ENCODE measurements around the gene KRTAP5-3.
"Not testable (repeated sequence)": the region's sequence is repeated elsewhere in the genome, so short reads cannot be mapped to it uniquely, and the experiment has no call there.

The KRTAP5-3 gene

DNA sequence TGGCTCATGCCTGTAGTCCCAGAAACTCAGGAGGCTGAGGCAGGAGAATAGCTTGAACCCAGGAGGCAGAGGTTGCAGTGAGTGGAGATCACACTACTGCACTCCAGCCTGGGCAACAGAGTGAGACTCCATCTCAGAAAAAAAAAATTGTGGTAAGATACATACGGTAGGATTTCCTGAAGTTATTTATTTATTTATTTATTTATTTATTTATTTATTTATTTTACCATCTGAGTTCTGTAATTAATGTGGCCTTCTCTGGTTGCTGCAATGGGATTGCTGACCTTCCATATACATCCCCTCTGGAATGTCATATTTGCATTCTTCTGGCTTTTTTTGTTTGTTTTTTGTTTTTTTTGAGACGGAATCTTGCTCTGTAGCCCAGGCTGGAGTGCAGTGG, 25.4 kb downstream of the KRTAP5-3 start:
- DNase-seq (ENCODE audit: low spot score): not testable (repeated sequence)

DNA sequence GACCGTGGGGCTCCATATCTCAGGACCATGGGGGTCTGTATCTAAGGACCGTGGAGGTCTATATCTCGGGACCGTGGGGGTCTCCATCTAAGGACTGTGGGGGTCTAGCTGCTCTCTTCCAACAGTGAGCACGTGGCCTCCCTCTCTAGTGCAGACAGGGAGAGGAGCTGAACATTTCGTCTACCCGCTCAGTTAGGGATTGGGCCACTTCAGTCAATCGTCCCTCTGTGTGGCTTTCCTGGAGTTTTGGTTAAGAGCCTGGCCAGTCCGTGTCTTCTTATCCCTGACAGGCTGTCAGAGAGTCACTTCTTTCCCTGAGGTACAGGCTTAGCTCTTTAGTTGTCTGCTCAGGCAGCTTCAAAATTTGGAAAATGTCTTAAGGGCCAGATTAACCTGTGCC, 26.3 kb downstream of the KRTAP5-3 start:
- no peak for DNase-seq (ENCODE audit: low spot score)

DNA sequence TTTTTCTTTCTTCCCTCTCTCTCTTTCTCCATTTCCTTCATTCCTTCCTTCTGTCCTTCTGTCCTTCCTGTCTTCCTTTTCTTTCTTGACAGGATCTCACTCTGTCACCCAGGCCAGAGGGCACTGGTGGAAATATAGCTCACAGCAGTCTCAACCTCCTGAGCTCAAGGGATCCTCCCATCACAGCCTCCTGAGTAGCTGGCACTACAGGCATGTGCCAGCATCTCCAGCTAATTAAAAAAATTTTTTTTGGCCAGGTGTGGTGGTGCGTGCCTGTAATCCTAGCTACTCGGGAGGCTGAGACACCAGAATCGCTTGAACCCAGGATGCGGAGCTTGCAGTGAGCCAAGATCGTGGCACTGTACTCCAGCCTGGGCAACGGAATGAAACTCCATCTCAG, 31.4 kb downstream of the KRTAP5-3 start:
- no peak for DNase-seq (ENCODE audit: low spot score)

DNA sequence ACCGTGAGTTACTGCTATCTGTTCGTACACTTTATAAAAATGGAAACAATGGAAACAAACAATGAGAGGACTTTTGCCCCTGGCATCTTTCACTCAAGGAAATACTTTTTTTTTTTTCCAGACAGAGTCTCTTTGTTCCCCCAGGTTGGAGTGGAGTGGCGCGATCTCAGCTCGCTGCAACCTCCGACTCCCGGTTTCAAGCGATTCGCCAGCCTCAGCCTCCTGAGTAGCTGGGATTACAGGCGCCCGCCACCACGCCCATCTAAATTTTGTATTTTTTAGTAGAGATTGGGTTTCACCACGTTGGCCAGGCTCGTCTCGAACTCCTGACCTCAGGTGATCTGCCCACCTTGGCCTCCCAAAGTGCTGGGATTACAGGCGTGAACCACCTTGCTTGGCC, 32.5 kb downstream of the KRTAP5-3 start:
- DNase-seq (ENCODE audit: low spot score): not testable (repeated sequence)

DNA sequence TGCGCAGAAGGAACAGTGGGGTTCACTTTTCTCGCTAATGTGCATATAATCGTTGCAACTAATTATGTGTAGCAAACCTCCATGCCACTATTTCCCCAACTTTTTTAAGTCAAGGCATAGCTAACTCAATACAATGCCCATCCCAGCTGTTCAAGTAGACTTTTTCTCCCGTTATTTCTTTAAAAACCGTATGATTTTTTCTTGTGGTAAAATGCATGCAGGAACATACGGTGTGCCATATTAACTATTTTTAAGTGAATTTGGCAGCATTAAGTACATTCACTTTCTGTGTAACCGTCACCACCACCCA, 33.4 kb downstream of the KRTAP5-3 start:
- DNase-seq (ENCODE audit: low spot score): no peak

DNA sequence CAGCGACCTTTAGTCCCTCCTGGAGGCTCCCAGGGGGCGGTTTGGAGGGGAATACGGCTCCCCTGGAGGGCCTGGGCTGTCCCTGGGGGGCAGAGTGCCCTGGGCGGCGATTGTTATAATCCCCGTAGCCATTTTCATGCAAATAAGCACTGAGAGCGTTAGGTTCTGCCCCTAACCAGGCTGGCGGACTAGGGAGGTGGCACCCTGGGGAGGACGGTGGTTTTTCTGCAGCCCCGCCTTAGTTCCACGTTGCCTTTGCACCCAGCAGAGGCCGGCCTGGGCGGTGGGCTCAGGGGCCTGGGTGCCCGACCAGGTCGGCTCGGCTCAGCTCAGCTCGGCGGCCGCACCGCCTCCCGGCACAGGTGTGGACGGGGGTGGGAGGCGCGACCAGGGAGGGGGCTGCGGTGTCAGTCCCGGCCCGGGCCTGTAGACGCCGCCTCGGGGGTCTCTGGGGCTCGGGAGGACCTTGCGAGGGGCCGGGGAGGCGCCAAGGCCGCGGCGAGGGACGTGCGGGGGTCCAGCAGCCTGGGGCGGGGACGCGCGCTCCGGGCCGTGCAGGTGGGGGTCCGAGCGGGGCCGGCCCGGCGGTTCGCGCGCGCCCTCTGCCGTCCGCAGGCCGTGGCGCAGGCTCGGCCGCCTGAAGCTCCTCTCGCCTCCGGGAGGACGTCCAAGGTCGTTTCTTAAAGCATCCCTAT, 33.9 kb downstream of the KRTAP5-3 start:
- DNase-seq (ENCODE audit: low spot score): peak; percentile 83

DNA sequence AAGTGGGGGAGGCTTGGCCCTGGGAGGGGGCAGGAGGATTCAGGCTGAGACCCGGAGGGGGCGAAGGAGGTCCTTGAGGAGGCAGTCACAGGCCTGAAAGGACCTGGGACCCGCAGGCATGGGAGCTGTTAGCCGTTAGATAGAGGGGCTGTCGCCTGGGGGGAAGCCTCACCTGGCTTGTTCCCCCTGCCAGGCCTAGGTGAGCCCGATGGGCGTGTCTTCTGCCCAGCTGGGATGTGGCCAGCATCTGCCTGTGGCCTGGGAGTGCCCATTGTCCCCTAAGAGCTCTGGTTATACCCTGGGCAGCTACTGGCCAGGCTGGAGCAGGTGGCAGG, 34.4 kb downstream of the KRTAP5-3 start:
- no peak for DNase-seq (ENCODE audit: low spot score)

DNA sequence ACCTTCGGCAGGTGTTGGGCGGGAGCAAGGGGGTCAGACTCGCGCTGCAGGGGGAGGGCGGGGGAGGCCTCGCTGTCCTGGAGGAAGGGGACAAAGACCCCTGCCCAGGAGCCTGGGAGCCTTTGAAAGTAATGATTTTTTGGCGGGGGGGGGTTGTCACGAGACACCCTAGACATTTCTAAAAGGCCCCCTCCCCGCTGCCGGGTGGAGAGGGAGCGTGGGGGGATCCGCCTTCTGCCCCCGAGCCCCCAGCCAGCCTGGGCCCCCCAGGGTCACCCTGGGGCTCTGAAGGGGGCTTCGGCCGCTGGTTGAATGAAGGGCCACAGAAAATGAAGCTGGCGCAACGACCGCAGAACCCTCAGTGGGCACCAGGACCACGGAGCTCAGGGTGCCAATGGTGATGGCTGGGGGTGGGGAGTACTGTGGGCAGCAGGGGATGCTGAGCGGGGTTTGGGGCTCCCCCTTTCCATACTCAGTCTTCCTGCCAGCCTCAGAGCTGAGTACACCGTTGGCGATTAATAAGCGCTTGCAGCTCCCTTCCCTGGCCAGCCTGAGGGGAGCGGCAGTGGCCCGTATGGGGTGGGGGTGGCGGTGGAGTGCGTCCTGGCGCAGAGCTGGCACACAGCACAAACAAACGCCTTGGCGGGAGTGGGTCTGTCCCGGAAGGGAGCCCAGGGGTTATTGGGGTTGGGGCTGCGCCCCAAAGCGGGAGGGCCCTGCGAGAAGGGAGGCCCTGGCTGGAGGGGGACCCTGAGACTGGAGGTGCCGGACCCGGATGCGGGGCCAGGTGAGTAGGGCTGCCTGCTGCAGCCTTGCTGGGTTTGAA, 35.0 kb downstream of the KRTAP5-3 start:
- DNase-seq (ENCODE audit: low spot score): no peak

DNA sequence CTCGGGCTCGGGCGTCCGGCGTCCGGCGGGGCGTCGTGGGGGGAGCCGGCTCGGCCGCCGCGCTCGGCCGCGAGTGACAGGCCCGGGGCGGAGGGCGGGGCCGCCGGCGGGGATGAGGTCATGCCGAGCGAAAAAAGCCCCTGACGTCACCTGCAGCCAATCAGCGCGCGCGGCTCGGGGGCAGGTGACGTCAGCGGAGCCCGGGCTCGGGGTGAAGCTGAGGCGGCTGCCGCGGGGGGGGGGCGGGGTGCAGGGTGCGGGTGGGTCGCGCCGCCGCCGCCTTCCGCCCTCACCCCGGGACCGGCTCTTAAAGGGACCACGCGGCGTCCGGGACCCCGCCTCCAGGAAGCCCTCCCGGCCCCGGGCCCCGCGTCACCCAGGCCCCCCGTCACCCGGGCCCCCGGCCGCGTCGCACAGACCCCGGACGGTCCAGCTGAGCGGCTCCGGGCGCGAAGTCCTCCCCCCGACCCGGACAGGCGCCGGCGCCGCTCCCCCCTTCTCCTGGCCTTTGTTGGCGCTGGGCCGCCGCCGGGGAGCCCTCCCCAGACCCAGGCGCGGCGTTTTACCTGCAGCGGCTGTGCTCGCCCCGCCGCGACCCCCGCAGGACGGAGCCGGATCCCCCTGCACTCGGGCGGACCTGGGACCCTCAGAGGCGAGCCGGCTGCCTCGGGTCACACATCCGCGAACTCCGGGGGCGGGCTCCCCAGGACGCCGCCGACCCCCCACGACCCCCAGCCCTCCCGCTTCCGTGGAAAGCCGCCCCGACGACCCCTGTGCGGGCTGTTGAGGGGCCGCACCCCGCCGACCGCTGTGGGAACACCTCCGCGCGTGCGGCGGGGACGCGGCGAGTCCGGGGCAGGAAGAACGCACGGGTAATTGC, 35.8 kb downstream of the KRTAP5-3 start, which contains the start of gene DUSP8:
Gene DUSP8, minus strand, starts transcription at position 75 of the 880 bp plus-strand sequence. CDS start 6,445 bp downstream, outside the sequence.
- peak; percentile 99 for DNase-seq (ENCODE audit: low spot score)

DNA sequence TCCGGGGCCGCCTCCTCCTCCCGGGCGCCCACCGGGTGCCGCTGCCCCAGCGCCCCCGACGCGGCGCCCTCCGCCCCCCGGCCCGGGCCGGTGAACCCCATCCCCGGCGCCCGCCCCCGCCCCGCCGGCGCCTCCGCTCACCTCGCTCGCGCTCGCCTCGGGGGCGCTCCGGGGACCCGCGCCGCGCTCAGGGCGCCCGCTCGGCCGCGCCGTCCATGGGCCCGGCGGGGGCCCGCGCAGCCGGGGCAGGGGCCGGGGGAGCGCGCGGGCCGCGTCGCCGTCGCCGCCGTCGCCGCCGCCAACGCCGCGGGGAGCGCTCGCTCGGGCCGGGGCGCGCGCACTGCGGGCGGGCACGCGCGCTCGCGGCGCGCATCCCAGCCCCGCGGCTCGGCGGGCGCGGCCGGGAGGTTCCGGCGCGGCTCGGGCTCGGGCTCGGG, 36.5 kb downstream of the KRTAP5-3 start:
- no peak for DNase-seq (ENCODE audit: low spot score)

DNA sequence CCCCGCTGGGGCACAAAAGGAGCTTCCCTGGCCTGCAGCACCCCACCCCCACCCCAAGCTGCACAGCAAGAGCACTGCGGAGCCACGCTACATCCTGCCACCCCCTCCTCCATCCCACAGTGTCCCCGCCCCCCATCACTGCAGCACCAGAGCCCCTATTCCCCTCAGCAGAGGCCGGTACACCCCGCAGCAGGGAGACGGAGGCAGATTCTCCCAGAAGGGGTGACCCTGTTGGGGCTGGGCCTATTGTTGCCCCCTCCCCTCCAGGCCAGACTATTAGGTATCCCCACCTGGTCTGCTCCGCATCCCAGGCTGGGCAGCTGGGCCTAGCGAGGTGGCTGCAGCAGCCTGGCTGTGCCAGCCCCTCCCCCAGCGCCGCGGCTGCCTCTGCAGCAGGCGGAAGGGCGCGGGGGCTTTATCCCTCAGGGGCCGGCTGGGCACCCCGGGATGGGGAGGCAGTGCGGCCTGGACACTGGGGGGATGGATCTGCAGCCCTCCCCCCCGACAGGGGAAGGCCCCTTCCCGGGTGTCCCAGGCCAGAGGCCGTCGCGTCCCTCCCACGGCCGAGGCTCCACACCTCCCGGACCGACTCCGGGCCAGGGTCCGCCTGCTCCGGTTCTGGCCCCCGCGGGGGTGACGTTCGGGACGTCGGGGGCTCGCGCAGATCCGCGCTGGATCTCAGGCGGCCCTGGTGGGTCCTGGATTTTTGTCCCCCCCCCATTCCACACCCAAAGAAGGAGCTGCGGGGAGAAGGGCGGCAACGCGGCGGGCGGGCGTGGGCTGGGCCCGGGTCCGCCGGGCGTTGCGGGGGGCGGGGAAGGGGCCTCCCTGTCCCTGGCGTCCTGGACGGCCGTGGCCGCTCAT, 37.1 kb downstream of the KRTAP5-3 start:
- DNase-seq (ENCODE audit: low spot score): no peak

DNA sequence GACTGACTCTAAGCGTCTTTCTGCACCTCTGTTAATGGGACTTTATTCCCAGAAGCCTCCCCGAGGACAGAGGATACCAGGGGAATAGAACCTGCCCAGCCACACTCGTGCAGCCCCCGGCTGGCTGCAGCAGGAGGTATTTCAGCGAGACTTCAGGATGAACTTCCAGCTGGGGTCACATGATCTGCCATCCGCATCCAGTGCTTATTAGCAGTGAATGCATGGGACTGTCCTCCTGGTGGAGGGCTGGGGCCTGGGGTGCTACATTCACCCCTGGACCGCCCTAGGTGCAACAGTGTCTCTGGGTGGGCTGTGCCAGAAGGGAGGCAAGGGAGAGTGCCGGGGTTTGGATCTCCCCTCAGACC, 37.8 kb downstream of the KRTAP5-3 start:
- no peak for DNase-seq (ENCODE audit: low spot score)

DNA sequence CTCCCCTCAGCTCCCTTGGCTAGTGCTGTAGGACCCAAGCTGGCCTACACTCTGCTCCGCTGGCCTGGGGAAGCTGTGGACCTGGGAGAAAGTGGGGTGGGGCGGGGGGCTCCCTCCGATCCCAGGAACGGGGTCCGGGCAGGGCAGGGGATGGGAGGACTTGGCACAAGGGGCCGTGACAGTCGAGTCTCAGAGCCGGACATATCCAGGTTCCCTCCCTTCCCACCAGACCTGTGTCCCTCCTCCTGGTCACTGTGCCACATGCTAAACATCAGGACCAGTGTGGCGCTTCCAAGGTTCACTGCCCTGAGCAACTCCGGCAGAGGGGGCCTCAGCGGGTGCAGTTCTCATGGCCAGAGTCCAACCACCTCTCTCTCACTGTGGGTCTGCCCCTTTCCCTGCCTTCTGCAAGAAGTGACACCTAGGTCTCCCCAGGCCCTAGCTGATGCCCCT, 38.2 kb downstream of the KRTAP5-3 start:
- DNase-seq (ENCODE audit: low spot score): no peak

DNA sequence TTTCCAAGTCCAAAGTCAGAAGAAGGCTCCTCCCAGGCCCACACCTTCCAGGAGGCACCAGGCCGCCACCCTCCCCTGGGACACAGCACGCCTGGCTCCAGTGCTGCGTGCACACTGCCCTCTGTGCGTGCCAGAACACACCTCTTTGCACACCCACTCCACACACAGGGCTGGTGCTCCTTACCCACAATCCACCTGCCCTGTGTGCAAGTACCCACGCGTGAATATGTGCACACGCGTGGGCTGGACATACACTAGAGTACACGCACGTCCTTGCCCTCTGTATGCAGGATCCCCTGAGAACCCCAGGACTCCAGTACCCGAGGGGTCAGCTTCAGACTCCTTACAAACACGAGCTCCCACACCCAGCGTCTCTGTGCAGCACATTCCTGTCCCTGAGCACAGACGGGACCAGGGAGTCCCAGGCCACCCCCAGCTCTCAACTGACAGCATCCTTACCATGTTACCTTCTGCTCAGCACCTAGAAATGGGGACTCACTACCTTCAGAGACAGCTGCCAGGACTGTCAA, 38.9 kb downstream of the KRTAP5-3 start:
- DNase-seq (ENCODE audit: low spot score): no peak

DNA sequence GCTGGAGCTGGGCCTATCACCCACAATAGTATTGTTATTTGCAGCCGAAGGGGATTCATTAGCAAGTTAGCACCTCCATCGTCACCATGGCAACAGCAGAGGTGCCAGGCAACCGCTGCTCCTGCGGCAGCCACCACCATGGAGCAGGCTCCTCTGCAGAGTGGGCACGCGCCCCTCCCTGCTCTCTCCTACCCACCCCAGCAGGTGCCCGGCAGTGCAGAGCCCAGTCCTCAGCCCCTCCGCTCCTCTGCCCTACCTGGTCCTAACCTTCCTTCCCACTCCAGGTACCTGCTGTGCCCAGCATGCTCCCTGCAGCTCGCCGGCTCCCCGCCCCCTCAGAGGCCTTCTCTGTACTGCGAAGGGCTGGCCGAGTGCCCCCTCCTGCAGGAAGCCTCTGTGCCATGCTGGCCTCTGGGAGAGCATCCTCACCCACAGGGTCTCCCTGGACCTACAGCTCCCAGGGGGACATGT, 39.8 kb downstream of the KRTAP5-3 start:
- no peak for DNase-seq (ENCODE audit: low spot score)

DNA sequence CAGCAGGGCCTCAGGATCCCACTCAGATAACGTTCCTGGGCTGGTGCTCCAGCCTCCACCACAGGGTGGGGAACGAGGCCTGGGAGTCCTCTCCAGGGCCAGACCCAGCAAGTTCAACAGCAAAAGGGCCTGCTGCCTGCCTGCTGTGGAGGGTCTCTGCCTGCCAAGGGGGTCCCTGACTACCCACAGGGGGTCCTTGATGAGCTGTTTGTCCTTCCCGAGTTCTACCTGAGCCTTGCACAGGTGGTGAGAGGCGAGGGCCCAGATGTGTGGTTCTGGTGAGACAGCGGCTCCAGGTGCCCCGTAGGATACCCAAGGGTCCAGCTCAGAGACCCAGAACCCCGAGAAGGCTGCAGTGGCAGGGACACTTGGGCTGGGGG, 40.6 kb downstream of the KRTAP5-3 start:
- no peak for DNase-seq (ENCODE audit: low spot score)

DNA sequence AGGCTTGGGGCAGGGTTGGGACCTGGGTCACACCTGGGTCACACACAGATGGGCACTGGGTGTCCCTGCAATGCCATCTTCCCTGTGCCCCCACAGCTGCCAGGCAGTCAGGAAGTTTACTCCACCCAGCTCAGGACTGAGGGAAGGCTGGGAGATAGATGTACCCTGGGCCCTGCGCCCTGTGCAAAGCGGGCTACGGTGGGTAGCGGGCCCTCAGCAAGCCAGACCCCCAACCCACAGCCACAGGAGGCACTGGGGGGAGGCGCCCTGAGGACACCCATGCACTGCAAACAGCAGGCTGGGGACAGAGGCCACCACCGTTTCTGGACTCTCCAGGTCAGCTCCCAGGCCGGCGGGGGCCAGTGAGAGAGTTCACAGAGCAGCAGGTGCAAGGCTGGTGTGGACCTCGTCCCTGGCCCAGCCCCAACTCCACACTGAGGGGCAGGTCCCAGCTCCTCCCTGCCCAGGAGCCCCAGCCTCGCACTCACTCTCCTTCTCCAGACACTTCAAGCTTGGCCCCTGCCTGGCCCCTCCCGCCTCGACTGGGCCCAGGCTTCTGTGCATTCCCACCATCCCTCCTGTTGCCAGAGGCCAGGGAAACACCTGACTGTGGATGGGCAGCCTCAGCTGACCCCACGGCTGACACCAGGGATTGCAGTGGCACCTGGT, 41.1 kb downstream of the KRTAP5-3 start:
- no peak for DNase-seq (ENCODE audit: low spot score)

DNA sequence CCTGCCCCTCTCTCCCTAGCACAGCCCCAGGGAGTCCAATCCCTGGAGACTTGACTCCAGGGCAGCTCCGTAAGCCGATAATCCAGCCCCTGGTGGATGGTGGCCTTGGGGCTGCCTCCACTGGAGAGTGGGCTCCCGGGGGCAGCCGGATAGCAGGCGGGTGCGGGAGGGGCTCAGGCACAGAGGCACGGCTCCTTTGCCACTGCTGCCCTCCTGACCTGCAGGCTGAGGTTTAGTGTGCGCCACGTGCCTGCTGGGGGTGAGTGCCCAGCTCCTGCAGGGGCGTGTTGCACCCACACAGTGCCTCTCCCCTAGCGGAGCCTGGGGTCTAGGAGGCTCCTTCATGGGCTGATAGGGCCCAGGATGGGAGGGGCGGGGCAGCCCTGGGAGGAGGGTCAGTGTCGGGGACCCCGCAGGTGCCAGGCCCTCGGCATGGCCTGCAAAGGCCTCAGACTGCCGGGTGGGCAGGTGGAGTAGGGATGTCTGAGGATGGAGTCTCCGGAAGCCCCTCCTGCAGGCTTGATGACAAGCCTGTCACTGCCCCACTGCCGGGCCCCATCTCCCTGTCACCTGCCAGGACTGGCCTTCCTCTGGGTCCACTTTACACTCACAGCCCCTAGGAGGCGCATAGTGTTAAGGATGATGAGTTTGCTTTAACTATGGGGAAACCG, 41.7 kb downstream of the KRTAP5-3 start:
- no peak for DNase-seq (ENCODE audit: low spot score)

DNA sequence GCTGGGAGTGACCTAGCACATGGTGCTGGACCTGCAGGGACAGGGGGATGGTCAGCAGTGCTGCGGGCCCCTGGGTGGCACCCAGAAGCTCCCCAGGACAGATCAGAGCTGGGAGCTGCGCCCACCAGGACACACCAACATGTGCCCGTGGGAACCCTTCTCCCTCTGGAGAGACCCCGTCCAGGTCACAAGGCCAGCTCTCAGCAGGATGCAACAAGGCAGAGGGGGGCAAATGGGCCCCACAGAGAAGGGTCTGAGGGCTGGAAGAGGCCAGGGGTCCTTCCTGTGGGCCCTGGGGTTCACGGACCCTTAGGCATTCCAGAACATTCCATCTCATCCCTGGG, 42.4 kb downstream of the KRTAP5-3 start:
- no peak for DNase-seq (ENCODE audit: low spot score)

DNA sequence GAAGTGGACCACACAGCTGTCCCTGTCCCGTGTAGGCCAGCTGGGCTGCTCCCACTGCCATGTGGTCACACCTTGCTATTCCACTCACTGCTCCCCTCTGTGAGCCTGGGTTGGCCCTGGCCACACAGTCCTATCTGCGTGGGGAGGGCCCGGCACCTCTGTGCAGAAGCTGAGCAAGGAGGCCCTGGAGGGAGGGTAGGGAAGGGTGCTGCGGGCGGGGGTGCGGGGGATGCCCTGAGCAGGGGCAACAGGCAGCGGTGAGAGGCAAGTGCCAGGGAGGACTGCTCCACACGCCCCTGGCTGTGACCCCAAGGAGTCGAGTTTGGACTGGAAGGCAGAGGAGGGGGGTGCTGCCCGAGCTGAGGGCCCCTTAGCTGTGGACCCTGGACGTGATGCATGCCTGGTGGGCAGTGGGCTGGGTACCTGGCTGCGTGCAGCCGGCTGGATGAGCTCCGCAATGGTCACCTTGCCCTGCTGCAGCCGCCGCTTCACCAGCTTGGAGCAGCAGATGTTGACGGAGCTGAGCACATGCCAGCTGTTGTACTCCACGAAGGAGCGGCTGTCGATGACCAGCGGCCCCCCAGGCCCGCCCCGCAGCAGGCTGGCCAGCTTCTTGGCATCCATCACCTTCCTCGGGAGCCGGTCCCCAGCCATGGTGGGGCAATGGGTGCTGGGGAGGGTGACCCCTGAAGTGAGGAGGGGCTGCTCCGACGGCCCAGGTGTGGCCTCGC, 42.9 kb downstream of the KRTAP5-3 start:
- no peak for DNase-seq (ENCODE audit: low spot score)

Data from AG08396 (cell line).